Measurements from ENCODE around the gene DOCK8. TPM values are rescaled to one million over a fixed set of nuclear protein-coding genes. Genes with fewer than 3 reads are reported as not detected.

DOCK8 gene
- total and polyA plus RNA-seq, 2 of the 13 experiments (the other 11 are each of a cell fraction or from before 2014, with no cell fraction given), result 0.28 to 0.38 TPM

DNA sequence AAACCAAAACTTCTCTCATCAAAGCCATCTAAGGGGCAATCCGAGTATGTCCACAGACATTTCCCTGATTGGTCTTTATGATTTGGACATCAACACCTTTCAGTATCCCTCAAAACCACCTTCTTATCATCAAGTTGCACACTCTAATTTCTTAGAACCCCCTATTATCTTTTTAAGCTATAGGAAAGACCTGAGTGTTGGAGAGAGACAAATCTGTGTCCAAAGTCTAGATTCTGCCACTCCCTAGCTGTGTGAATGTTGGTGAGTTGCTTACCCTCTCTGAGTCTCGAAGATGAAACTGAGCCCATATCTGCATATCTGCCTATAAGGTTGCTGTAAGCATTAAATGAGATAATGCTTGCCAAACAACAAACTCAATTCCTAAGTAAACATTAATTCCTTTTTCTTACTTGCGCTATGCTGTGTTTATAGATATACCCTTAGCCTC, 159.1 kb downstream of the DOCK8 start:
- Histone ChIP-seq H2AFZ (ENCODE audit: low read length) (no peak overlapping the region), H3K4me3 (replicated peaks in 1 of 3; ENCODE audit: insufficient read depth in 1 of 3, low read depth in 2 of 3, low read length in 3 of 3) (no peak overlapping the region), H3K9me3 (ENCODE audit: low read length) (no peaks in the 10 kb centered on the region), H3K79me2 (ENCODE audit: insufficient read depth, low read length) (no peaks in the 10 kb centered on the region), H3K27ac (ENCODE audit: extremely low read length, insufficient read depth, low read length) (no peak overlapping the region), H3K36me3 (replicated peaks in 1 of 2; ENCODE audit: control insufficient read depth in 1 of 2, insufficient read depth in 2 of 2, low read length in 2 of 2) (no peaks in the 10 kb centered on the region), H3K9ac (ENCODE audit: insufficient read depth, low read depth, low read length) (no peak overlapping the region), H4K20me1 (ENCODE audit: insufficient read depth, low read length) (no peaks in the 10 kb centered on the region), H3K4me2 (ENCODE audit: low read depth, low read length) (no peak overlapping the region), H3K27me3 (ENCODE audit: control insufficient read depth in 1 of 2, insufficient read depth in 2 of 2, low read length in 2 of 2) (no peaks in the 10 kb centered on the region), H3K4me1 (ENCODE audit: insufficient read depth, low read length) (no peaks in the 10 kb centered on the region)
- POLR2A ChIA-PET, result no interaction called here
- intact Hi-C loops (cut with micrococcal nuclease; ENCODE audit: unreplicated experiment) (no loop called here), in situ Hi-C loops (cut with HindIII; ENCODE audit: extremely low pct_ligation_motif_present, low pct_unique_long_range_greater_than_20kb) (no loop called here)
- DNase-seq (ENCODE audit: low spot score) (no peak), ATAC-seq (no peak), FAIRE-seq (no peak)
- 57% methylated on average over 3 of the region's 3 CpGs for WGBS (ENCODE audit: low lambda C conversion rate)
- no TSS peak for BruUV-seq (replicated peaks)
- CTCF ChIA-PET (ENCODE audit: low intra/inter-chr PET ratio, low total read pairs), result no interaction called here
- TF ChIP-seq, protein P1, sequence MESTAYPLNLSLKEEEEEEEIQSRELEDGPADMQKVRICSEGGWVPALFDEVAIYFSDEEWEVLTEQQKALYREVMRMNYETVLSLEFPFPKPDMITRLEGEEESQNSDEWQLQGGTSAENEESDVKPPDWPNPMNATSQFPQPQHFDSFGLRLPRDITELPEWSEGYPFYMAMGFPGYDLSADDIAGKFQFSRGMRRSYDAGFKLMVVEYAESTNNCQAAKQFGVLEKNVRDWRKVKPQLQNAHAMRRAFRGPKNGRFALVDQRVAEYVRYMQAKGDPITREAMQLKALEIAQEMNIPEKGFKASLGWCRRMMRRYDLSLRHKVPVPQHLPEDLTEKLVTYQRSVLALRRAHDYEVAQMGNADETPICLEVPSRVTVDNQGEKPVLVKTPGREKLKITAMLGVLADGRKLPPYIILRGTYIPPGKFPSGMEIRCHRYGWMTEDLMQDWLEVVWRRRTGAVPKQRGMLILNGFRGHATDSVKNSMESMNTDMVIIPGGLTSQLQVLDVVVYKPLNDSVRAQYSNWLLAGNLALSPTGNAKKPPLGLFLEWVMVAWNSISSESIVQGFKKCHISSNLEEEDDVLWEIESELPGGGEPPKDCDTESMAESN (CRISPR knock-in tag; conservative IDR thresholded peaks at IDR 0.05), result no peak
- TF ChIP-seq RFXAP (CRISPR knock-in tag; IDR thresholded peaks at IDR 0.05; ENCODE audit: borderline replicate concordance) (no peak), TEAD2 (CRISPR knock-in tag; IDR thresholded peaks at IDR 0.05) (no peak), NR2F1 (CRISPR knock-in tag; IDR thresholded peaks at IDR 0.05) (no peak), SMARCC2 (IDR thresholded peaks at IDR 0.05) (no peak), SNRNP70 (IDR thresholded peaks at IDR 0.05; ENCODE audit: low read depth, low read length) (no peak), IRX3 (CRISPR knock-in tag; IDR thresholded peaks at IDR 0.05; ENCODE audit: borderline replicate concordance, low read depth) (no peak), THYN1 (CRISPR knock-in tag; IDR thresholded peaks at IDR 0.05; ENCODE audit: borderline replicate concordance, low read depth) (no peak), PTBP1 (IDR thresholded peaks at IDR 0.05; ENCODE audit: low read depth, low read length, poor library complexity, severe bottlenecking) (no peak), ISL2 (CRISPR knock-in tag; IDR thresholded peaks at IDR 0.05) (no peak), HNRNPH1 (optimal IDR thresholded peaks at IDR 0.05; ENCODE audit: low read depth, low read length) (no peak)
- TF ChIP-seq, protein P2, sequence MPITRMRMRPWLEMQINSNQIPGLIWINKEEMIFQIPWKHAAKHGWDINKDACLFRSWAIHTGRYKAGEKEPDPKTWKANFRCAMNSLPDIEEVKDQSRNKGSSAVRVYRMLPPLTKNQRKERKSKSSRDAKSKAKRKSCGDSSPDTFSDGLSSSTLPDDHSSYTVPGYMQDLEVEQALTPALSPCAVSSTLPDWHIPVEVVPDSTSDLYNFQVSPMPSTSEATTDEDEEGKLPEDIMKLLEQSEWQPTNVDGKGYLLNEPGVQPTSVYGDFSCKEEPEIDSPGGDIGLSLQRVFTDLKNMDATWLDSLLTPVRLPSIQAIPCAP (CRISPR knock-in tag; IDR thresholded peaks at IDR 0.05; ENCODE audit: low read depth), result no peak
- TF ChIP-seq, protein P3, sequence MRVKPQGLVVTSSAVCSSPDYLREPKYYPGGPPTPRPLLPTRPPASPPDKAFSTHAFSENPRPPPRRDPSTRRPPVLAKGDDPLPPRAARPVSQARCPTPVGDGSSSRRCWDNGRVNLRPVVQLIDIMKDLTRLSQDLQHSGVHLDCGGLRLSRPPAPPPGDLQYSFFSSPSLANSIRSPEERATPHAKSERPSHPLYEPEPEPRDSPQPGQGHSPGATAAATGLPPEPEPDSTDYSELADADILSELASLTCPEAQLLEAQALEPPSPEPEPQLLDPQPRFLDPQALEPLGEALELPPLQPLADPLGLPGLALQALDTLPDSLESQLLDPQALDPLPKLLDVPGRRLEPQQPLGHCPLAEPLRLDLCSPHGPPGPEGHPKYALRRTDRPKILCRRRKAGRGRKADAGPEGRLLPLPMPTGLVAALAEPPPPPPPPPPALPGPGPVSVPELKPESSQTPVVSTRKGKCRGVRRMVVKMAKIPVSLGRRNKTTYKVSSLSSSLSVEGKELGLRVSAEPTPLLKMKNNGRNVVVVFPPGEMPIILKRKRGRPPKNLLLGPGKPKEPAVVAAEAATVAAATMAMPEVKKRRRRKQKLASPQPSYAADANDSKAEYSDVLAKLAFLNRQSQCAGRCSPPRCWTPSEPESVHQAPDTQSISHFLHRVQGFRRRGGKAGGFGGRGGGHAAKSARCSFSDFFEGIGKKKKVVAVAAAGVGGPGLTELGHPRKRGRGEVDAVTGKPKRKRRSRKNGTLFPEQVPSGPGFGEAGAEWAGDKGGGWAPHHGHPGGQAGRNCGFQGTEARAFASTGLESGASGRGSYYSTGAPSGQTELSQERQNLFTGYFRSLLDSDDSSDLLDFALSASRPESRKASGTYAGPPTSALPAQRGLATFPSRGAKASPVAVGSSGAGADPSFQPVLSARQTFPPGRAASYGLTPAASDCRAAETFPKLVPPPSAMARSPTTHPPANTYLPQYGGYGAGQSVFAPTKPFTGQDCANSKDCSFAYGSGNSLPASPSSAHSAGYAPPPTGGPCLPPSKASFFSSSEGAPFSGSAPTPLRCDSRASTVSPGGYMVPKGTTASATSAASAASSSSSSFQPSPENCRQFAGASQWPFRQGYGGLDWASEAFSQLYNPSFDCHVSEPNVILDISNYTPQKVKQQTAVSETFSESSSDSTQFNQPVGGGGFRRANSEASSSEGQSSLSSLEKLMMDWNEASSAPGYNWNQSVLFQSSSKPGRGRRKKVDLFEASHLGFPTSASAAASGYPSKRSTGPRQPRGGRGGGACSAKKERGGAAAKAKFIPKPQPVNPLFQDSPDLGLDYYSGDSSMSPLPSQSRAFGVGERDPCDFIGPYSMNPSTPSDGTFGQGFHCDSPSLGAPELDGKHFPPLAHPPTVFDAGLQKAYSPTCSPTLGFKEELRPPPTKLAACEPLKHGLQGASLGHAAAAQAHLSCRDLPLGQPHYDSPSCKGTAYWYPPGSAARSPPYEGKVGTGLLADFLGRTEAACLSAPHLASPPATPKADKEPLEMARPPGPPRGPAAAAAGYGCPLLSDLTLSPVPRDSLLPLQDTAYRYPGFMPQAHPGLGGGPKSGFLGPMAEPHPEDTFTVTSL (CRISPR knock-in tag; IDR thresholded peaks at IDR 0.05; ENCODE audit: borderline replicate concordance), result no peak
